Measurements from ENCODE around the gene C1QTNF6. TPM values are rescaled to one million over a fixed set of nuclear protein-coding genes. Genes with fewer than 3 reads are reported as not detected.

The C1QTNF6 gene
- polyA plus RNA-seq, 2 of the 4 experiments (the other 2 are of a cell fraction), result 18.6 to 24.5 TPM

- DNase-seq (ENCODE audit: low read depth in 1 of 2, low spot score in 1 of 2) (no peak), FAIRE-seq (no peak), ATAC-seq (no peak)
- Histone ChIP-seq H3K4me2 (no peak overlapping the region), H3K9me3 (no peaks in the 10 kb centered on the region), H3K27ac (peak overlapping the region in 1 of 2 experiments; percentile 99; a peak in 4 of 6 replicates), H3K4me3 (no peak overlapping the region), H3K4me1 (peaks cover 68% of the 10 kb centered on the region)
- WGBS (ENCODE audit: missing lambda C conversion rate), result 92% methylated on average over 15 of the region's 18 CpGs
- POLR2A ChIA-PET, result no interaction called here
- TF ChIP-seq TP53 (CRISPR knock-in tag; IDR thresholded peaks at IDR 0.05) (no peak), MYC (IDR thresholded peaks at IDR 0.05; ENCODE audit: borderline replicate concordance, low read length) (no peak), ZC3H11A (IDR thresholded peaks at IDR 0.05) (no peak), FOSL2 (IDR thresholded peaks at IDR 0.05) (no peak), FOSL2 (CRISPR knock-in tag; IDR thresholded peaks at IDR 0.05) (no peak), BCL3 (IDR thresholded peaks at IDR 0.05) (no peak), POLR2A (IDR thresholded peaks at IDR 0.05; ENCODE audit: low read length) (no peak), ZFP36 (IDR thresholded peaks at IDR 0.05; ENCODE audit: borderline replicate concordance, partially characterized antibody) (no peak), CBX8 (IDR thresholded peaks at IDR 0.05) (no peak), CEBPB (IDR thresholded peaks at IDR 0.05) (no peak), MAZ (IDR thresholded peaks at IDR 0.05; ENCODE audit: borderline replicate concordance, low read depth, low read length) (no peak), HMGXB4 (CRISPR knock-in tag; IDR thresholded peaks at IDR 0.05; ENCODE audit: borderline replicate concordance) (no peak), RFX5 (IDR thresholded peaks at IDR 0.05) (no peak), SMC3 (IDR thresholded peaks at IDR 0.05) (no peak), CHD2 (IDR thresholded peaks at IDR 0.05; ENCODE audit: low read length, partially characterized antibody) (no peak), HEYL (CRISPR knock-in tag; IDR thresholded peaks at IDR 0.05) (no peak), POLR2AphosphoS2 (conservative IDR thresholded peaks at IDR 0.05; ENCODE audit: low read length) (no peak), CHD4 (IDR thresholded peaks at IDR 0.05; ENCODE audit: borderline replicate concordance) (no peak), NR3C1 (IDR thresholded peaks at IDR 0.05) (no peak)
- CTCF ChIA-PET, result interaction anchor here (0.7 to 3.2 kb wide), 3 partner anchors 11 to 19 kb away, joined by 3 to 18 read pairs (median 5); no protein-coding TSS in a partner anchor
Measured at GRCh38 chr22:37184816-37185541, 3.1 kb downstream of the C1QTNF6 start.

GRCh38 chr22:37184380-37184755 is 3.7 kb downstream of the C1QTNF6 start:
- Histone ChIP-seq H3K27ac (peak overlapping the region in 1 of 2 experiments; percentile 99; a peak in 2 of 6 replicates), H3K4me2 (no peak overlapping the region), H3K4me1 (peaks cover 68% of the 10 kb centered on the region), H3K4me3 (no peak overlapping the region), H3K9me3 (no peaks in the 10 kb centered on the region)
- ChIA-PET CTCF (interaction anchor here (0.7 to 3.2 kb wide), 5 partner anchors 10 to 21 kb away, joined by 3 to 18 read pairs (median 5); no protein-coding TSS in a partner anchor), POLR2A (no interaction called here)
- FAIRE-seq, result no peak
- no peak for ATAC-seq
- WGBS (ENCODE audit: missing lambda C conversion rate), result 79% methylated on average over 6 of the region's 12 CpGs
- no peak for DNase-seq (ENCODE audit: low read depth in 1 of 2, low spot score in 1 of 2)
- TF ChIP-seq BHLHE40 (IDR thresholded peaks at IDR 0.05; ENCODE audit: low read depth, low read length) (no peak), CBX8 (IDR thresholded peaks at IDR 0.05) (no peak), HOXB13 (CRISPR knock-in tag; IDR thresholded peaks at IDR 0.05; ENCODE audit: low read depth) (no peak), GATA3 (IDR thresholded peaks at IDR 0.05; ENCODE audit: borderline replicate concordance) (no peak), CHD4 (IDR thresholded peaks at IDR 0.05; ENCODE audit: borderline replicate concordance) (no peak), KDM5A (IDR thresholded peaks at IDR 0.05) (no peak), POLR2AphosphoS2 (conservative IDR thresholded peaks at IDR 0.05; ENCODE audit: low read length) (no peak), ELK1 (IDR thresholded peaks at IDR 0.05; ENCODE audit: low read depth, low read length) (no peak), SREBF2 (IDR thresholded peaks at IDR 0.05) (no peak), MAFK (IDR thresholded peaks at IDR 0.05; ENCODE audit: partially characterized antibody) (no peak), HDAC2 (IDR thresholded peaks at IDR 0.05) (no peak), ESRRA (IDR thresholded peaks at IDR 0.05; ENCODE audit: borderline replicate concordance, low read length) (no peak), CBX2 (IDR thresholded peaks at IDR 0.05; ENCODE audit: borderline replicate concordance, low read depth) (no peak)

All from A549 (cell line).